ENCODE data around the gene CPA5.

DNA sequence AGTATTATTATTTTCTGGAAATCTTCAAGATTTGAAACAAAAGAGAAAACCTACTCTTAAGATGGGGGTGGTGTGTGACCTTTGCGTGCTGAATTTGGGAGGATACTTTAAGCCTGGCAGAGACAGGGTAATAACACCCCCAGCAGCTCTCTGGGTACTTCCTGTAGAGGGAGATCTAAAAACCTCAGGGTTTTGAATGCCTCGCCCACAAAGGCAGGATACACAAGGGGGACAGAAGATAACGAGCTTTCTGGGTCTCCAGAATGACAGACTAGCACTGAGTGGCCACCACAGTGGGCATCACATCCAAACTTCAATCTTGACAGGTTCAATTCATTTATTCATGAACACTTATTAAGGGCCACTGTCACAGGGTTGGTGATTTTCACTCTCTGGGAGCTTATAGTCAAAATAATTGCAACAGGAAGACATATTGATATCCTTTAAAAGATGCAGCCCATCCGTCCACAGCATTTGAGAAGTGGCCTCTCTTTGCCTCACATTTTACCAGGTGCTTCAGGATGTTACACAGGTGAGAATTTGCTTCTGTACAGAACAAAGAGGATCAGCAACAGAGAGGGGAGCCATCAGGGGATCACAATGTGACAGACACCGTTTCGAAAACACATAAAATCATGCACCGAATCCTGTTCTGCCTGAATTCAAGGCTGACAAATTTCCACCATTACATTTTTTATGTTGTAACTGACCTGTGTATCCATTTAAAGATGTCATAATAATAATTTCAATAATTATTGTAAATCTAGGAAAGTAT is 50.0 kb downstream of the CPA5 start:
- TF ChIP-seq YY1 (IDR thresholded peaks at IDR 0.05; ENCODE audit: low read depth, low read length) (no peak), TBL1XR1 (IDR thresholded peaks at IDR 0.05; ENCODE audit: low read depth, low read length) (no peak), ZZZ3 (IDR thresholded peaks at IDR 0.05; ENCODE audit: control insufficient read depth, insufficient read length, low read depth) (no peak), FOS (IDR thresholded peaks at IDR 0.05; ENCODE audit: borderline replicate concordance, extremely low read depth, insufficient read length) (no peak)
- TF ChIP-seq, protein P1, sequence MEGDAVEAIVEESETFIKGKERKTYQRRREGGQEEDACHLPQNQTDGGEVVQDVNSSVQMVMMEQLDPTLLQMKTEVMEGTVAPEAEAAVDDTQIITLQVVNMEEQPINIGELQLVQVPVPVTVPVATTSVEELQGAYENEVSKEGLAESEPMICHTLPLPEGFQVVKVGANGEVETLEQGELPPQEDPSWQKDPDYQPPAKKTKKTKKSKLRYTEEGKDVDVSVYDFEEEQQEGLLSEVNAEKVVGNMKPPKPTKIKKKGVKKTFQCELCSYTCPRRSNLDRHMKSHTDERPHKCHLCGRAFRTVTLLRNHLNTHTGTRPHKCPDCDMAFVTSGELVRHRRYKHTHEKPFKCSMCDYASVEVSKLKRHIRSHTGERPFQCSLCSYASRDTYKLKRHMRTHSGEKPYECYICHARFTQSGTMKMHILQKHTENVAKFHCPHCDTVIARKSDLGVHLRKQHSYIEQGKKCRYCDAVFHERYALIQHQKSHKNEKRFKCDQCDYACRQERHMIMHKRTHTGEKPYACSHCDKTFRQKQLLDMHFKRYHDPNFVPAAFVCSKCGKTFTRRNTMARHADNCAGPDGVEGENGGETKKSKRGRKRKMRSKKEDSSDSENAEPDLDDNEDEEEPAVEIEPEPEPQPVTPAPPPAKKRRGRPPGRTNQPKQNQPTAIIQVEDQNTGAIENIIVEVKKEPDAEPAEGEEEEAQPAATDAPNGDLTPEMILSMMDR (IDR thresholded peaks at IDR 0.05 in 2 of 3, conservative IDR thresholded peaks at IDR 0.05 in 1 of 3; ENCODE audit: control insufficient read depth in 2 of 3, extremely low read depth in 1 of 3, insufficient read depth in 1 of 3, low read depth in 3 of 3, low read length in 3 of 3), result no peak
- TF ChIP-seq, protein P2, sequence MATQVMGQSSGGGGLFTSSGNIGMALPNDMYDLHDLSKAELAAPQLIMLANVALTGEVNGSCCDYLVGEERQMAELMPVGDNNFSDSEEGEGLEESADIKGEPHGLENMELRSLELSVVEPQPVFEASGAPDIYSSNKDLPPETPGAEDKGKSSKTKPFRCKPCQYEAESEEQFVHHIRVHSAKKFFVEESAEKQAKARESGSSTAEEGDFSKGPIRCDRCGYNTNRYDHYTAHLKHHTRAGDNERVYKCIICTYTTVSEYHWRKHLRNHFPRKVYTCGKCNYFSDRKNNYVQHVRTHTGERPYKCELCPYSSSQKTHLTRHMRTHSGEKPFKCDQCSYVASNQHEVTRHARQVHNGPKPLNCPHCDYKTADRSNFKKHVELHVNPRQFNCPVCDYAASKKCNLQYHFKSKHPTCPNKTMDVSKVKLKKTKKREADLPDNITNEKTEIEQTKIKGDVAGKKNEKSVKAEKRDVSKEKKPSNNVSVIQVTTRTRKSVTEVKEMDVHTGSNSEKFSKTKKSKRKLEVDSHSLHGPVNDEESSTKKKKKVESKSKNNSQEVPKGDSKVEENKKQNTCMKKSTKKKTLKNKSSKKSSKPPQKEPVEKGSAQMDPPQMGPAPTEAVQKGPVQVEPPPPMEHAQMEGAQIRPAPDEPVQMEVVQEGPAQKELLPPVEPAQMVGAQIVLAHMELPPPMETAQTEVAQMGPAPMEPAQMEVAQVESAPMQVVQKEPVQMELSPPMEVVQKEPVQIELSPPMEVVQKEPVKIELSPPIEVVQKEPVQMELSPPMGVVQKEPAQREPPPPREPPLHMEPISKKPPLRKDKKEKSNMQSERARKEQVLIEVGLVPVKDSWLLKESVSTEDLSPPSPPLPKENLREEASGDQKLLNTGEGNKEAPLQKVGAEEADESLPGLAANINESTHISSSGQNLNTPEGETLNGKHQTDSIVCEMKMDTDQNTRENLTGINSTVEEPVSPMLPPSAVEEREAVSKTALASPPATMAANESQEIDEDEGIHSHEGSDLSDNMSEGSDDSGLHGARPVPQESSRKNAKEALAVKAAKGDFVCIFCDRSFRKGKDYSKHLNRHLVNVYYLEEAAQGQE (IDR thresholded peaks at IDR 0.05; ENCODE audit: low read depth, low read length), result no peak

Data from GM12878 (cell line).